NK-92 (cell line): ENCODE data around the gene ATXN7L1.
"Not testable (repeated sequence)": the region's sequence is repeated elsewhere in the genome, so short reads cannot be mapped to it uniquely, and the experiment has no call there.

ENCODE experiments used
- DNase-seq: peaks from one replicate; lab custom pipeline; 2025; ENCODE audit not compliant: unreplicated experiment; lab: John Stamatoyannopoulos, UW

ATXN7L1 gene

DNA sequence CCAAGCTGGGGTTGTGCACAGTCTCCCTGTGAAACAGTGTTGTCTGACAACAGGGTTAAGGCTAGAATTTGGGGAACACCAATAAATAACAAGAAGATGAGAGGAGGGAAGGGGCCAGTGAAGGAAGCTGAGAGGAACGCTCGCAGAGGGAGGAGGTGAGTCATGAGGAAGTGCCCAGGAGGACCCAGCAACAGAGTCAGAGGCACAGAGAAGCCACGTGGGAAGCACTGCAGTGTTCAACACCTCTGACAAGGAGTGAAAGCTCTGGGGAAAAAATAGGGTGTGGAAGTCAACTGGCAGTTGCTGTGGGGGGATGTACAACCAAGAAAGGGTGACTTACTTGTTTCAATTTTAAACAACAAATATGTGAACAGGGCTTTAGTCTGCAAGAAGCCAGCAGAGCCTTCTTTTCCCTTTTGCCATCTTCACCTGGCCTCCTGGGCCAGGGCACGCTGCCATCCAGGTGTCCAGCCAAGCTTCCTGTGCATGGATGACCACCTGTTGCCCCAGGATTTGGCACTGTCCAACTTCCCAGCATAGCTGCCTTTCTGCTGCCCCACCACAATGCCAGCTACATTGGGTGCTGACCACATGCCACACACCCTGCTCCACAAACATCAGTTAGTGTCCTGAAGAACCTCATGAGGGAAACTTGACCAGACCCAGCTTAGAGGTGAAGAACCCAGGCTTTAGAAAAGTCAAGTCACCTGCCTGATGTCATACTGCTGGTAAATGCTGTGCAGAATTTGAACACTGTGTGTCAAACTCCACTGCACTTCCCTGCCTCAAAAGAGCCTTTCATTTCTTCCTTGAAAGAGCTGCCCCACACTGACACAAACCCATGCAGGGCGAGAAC lies 69.6 kb downstream of the ATXN7L1 start:
- no peak for DNase-seq

DNA sequence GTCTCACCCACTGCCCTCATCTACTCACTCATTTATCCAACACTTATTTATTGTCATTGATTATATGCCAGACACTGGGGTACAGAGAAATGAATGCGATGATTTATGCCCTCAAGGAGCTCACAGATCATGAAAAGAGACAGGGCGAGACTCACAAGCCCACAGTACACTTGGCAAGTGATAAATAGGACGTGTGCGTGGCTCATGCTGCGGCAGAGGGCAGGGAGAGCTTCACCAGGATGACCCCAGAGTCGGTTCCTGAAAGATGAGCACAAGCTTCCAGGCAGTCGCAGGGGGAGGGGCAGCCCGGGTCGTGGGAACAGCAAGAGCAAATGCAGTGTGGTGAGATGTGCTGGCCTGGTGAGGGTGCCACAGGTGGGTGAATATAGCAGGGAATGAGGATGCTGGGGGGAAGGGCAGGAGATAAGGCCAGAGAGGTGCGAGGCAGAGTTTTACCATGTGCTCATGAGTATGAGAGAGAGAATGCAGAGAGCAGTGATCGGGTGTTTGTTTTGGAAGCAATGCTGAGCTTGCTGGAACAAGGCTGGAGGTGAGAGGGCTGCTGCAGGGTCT lies 70.9 kb downstream of the ATXN7L1 start:
- DNase-seq, result no peak

DNA sequence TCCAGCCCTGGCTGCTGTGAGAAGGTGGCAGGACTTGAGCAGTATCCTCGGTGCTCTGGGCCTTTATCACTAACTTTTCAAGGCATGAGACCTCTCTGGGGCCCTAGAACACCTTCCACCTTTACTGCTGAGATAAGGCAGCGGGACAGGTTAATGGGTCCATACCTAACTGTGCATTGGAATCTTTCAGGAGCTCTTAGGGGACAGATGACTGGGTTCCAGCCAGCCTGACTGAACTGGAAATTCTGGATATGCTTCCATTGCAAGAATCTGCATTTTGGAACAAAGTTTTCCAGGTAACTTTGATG lies 73.0 kb downstream of the ATXN7L1 start:
- no peak for DNase-seq

DNA sequence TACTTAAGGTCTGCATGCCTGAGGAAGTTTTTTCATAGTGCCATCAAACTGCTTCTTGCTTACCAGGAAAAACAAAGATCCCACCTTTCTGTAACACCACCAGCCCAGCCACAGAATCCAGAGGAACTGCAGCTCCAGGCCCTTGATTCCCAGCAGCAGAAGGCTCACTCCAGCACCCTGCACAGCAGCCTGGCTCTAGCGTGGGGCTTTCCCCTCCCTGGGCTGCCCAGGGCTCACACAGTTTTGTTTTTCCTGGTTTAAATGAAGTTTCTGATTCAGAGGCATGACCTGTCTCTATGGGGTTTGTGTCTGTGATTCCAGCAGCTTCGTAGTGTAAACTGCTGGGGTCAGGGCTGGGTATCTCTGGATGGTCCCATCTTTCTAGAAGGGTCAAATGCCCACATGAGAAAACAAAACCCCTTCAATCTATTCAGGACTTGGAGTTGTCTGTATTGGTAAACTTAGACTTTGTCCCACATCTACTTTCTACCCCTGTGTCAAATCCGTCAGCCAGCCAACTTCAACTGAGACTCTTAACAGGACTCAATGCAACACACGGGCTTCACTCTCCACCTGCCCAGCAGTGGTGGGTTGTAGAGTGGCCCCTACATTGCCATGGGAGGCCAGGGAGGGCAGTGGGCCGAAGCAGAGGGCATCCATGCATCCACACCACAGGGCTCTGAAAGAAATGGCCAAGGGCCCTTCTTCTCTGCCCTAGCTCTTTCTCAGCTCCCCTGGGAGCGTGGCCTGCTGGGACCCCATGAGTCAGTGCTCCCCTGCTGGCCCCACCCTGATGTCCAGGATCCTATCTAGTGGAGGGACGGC lies 73.6 kb downstream of the ATXN7L1 start:
- DNase-seq, result no peak

DNA sequence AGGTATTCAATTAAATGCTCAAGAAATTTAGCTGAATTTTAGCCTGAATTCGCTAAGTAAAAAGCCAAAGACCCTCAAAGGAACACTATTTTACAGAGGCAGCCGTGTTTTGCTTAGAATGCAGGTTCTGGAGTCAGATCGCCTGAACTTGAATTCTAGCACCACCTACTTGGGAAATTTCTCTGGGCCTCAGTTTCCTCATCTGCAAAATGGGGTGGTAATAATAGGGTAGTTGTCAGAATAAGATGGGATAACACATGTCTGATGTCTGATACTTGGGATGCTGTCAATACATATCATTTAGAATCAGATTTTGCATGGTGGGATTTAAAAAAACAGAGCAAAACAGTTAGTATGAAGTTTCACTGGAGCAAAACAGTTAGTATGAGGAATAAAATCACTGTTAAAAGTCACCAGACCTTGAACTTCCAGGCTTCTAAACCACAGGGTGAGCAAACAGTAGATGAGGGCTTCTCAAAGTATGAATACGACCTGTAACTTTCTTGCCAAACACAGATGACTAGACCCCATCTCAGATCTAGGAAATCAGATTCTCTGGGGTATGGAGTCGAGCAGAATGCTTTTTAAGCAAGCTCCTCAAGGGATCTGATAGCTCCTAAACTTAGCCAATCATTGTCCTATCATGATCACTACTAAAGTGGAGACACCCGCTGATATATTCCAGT lies 75.4 kb downstream of the ATXN7L1 start:
- DNase-seq, result no peak

DNA sequence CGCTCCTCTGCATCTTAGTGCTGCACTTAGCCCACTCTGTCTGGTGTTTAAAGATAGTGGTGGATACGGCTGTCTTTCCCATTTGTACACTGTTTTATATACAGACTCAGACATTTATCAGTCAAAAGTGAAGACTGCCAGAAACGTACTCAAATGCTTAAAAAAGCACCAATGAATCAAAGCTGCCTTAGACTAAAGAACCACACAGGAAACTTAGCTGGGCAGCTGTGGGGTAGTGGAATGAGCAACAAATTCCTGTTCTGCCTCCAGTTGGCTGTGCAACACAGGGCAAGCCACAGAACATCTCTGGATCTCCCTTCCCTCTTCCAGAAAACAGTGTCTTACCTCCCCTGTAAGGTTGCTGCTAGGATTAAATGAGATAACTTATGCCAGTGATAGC lies 76.0 kb downstream of the ATXN7L1 start:
- DNase-seq, result no peak

DNA sequence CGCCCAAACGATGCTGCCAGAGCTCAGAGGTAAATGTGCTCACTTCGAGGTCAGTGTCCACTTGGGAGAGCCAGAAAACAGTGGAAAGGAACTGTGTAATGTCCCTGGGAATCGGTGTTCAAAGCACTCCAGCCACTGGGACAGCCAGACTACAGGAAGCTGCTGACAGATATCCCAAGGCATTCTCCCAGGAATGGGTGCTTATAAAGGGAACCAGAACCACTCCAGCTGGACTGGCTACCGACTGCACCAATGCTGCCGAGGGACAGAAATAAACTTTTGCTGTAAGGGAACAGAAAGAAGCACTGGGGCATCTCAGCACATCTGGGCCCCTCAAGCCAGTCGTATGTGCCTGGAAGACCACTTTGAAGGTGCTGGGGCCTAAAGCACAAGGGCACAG lies 76.7 kb downstream of the ATXN7L1 start:
- no peak for DNase-seq

DNA sequence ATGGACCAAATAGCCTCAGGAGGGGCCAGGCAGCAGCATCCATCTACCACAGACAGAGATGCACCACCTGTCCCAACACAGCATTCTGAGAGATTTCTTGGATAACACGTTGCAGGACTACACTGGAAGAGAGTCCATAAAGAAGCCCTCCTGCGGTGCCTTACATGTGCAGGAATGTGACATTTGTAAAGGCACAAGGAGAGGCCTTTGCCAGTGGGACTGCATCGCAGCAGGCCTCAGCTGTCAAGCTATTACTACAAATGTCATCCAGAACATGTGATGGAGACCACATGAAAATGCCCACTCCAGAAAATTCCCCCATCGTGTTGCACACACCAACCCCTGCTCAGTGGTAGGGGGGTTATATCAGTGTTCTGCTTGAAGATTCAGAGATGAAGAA lies 77.4 kb downstream of the ATXN7L1 start:
- DNase-seq, result no peak

DNA sequence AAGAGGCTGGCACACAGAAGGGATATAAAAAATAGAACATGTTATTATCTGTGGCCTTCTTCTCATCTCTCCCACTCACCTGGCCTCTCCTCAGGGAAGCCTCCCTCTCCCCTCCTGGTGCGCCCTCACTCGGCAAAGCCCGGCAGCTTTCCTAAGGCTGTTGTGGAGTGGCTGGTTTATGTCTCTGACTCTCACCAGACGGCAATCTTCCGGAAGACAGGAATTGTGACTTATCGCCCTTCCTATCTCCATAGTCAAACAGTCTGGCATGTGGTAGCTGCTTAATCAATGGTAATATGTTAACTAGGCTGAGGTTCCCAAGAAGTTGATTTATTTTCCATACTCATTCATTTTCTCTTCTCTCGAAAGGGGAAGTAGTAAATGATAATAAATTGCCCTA lies 78.7 kb downstream of the ATXN7L1 start:
- no peak for DNase-seq

DNA sequence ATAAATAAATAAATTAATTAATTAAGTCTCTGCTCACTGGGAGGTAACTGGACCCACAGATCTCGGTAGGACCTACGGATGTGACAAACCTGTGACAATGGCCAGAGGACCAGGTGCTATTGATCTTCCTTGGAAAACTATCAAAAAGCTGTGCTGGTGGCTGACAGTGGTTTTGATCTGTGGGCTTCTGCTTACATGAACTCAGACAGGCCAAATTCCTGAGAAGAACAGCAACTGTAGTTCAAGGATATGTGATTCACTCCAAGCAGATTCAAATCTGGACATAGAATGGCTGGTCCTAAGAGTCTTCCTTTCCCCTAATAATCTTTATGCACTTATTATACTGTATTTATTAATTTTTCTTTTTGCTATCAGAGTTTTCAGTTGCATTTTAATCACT lies 80.0 kb downstream of the ATXN7L1 start:
- DNase-seq, result no peak

DNA sequence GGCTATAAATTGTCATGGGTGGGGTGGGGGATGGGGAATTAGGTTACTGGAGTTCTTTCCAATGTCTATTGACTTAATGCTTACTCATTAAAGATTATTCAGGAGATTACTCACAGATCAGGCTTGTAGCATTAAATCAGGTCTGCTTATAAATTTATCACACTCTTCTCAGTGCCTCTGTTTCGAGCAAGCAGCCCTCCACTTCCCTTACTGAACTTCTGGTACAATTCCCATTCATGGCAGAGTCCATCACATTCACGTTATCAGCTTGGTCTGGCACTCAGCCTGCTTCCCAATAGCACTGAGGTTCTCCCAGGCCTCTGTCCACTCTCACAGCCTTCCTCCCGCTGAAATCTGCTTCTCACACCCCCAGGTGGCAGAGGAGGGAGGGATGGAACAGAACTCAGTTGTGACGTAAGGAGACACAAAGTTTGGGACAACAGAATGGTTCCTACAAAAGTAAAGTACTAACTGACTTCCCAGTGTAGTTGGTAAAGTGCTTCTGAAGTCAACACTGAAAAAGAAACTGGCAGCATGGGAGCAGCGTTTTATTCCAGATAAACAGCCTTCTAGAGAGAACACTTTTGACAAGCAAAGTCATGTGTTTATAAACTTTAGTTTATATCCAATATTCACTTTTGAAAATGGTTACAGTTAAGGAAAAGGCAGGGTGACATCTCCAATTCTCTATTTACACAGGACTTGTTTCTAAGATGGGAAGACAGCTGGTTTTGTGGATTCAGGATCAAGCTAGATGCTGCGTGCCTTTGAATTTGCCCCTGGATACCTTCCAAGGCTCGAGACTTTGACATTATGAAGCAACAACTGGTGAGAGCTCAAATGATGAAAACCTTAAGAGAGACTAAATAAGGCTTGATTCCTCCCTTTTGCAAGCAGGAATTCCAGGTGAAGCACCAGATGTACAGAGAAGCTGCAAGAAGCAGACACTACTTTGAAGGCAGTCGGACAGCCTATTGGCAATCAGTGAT lies 81.4 kb downstream of the ATXN7L1 start:
- DNase-seq, result no peak

DNA sequence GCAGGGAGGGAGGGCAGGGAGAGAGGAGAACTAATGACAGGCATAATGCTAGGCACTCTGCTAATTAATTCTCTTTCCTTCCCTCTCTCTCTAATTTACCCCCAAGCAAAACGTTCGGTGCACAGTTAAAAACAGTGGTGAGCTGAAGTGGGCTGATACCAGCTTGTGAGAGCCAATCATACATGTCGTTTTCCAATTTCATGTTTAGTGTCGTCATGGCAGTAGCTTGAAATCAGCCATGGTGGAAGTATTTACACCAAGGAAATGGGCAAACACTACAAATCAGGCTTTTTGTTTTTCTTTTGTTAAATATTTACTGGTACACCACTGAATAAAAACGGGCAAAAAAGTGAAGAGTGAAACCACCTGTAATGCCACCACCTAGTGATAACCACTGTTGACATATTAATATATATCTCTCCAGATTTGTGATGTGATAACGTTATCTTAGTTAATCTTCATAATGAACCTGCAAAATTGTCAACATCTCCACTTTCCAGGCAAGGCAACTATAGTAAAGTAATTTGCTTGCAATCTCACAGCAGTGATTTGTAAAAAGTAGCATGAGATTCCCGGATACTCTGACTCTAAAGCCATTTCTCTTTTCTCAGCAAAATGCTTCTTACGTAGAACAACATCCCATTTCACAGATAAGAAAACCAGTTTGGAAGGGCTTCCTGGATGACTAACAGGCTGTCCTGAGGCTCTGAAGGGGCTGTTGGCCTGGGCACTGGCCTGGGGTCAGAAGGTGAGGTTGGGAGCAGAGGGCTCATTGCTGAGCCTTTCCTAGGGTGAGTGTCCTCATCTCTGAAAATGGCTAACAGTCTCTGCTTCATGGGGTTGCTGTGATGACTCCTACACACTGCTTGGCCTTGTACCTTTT lies 83.7 kb downstream of the ATXN7L1 start:
- no peak for DNase-seq

DNA sequence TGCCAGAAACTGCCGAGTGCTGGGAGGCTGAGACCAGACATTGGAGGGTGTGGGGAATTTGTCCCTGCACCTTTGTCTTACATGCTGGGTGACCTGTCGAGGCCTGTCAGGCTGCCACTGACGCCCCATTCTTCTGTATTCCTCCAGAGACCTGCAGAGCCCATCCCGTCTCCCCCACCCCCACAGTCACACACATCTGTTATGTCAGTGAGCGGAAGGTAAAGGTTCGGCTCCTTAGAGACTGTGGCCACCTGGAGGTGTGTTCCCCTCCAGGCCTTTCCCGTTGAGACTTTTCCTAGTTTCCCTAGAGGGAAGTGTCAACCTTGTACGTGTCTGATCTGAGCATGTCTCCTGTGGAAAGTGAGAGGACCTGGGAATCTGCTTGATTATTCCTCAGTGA lies 84.5 kb downstream of the ATXN7L1 start:
- DNase-seq, result no peak

DNA sequence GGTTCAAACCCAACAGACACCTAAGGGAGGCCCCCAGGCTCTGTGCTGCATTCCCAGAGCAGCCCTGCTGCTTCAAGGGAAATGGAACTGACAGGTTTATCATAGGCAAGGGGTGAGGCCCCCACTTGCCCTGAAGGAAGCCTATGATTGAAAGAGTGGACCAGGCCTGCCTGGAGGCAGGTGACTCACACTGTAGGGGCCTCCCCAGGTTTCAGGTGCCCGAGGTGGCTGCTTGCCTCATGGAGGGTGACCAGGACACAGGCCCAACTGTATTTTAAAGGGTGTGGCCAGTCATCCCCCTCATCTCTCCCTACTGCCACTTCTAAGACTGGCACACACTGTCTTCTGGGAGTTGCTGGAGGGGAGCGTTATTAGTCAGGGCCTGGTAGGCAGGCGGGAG lies 85.4 kb downstream of the ATXN7L1 start:
- DNase-seq, result no peak

DNA sequence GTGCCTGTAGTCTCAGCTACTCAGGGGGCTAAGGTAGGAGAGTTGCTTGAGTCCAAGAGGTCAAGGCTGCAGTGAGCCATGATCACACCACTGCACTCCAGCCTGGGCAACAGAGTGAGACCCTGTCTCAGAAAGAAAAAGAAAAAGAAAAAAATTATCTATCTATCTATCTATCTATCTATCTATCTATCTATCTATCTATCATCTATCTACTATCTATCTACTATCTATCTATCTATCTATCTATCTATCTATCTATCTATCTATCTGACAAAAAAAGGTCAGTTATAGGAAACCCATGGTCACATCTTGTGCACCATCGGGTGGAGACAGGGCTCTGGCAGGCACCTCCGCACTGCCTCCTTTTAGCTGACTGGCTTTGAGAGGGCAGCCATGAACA lies 85.9 kb downstream of the ATXN7L1 start:
- DNase-seq, result not testable (repeated sequence)

DNA sequence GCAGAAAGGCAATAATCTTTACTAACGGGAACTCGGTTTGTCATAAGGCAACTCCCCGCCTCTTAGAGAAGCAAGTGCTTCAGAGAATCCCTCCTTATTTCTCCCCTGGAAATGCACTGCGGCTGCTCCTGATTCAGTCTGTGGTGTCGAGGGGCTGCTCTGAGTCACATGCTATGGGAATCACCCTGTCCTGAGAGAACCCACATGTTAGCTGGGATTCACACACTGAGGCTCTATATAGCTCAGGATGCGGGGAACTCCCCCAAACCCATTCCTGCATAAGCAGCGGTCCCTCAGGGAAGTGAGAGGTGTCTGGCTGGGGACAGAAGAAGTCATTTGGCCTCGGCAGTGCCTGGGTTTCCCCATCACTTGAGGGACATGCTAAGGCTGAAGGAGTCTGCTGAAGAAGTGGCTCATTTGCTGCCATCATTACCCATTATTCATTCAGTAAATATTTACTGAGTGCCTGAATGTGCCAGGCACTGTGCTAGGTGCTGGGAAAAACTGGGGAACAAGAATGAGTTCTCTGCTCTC lies 87.5 kb downstream of the ATXN7L1 start:
- DNase-seq, result no peak

DNA sequence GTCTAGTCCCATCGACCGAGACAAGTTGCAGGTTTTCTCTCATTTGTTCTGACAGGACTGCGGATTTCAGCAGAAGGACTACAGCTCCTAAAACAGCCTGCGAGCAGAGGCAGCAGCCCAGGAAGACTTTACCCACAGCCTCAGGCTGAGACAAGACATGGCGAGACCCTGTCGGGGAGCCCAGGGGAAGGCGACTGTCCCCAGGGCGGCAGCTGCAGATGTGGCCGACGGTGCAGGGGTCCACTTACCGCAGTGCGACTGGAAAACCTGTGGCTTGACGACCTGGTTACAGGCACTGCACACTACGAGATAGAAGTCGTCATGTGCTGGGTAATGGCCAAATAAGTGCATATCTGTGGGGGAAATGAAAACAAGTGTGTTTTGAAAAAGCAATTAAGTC lies 88.0 kb downstream of the ATXN7L1 start:
- DNase-seq, result no peak

DNA sequence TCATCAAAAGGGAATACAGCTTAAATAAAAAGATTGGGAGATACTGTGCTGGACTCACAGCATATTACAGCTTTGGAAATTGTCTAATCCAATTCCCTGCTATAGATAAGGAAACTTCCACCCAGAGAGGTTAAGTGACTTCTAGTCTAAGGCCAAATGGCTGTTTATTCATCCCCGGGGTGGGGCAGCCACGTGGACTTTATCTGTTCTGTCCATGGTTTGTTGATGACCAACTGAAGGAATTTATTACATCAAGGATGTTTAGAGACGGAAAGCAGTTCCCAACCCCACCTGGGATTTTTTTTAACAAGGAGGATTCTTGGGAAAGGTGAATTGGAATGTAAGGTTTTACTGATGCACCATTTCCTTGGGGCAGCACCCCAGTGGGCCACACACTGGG lies 88.6 kb downstream of the ATXN7L1 start:
- no peak for DNase-seq
